Muscle of leg (tissue), 11 donors: ENCODE measurements around the gene KLF3. TPM values are rescaled to one million over a fixed set of nuclear protein-coding genes. Genes with fewer than 3 reads are reported as not detected.
A peak's percentile ranks its signal among the peaks of the same experiment; 100 is the strongest.

Source experiments
- DNase-seq: peaks from one replicate; pipeline ENCODE4 v3.0.0; 2013
- H3K27ac ChIP-seq: one replicate; pipeline ENCODE4 v1.5.1; 2013; ENCODE audit warnings: mild to moderate bottlenecking, low read length, control low read depth
- H3K27me3 ChIP-seq: one replicate; pipeline ENCODE4 v1.6.1; 2013; ENCODE audit warnings: low read length; ENCODE audit not compliant: control insufficient read depth, insufficient read depth
- H3K36me3 ChIP-seq: one replicate; pipeline ENCODE4 v1.6.1; 2013; ENCODE audit warnings: low read length; ENCODE audit not compliant: control insufficient read depth, insufficient read depth
- H3K4me1 ChIP-seq: one replicate; pipeline ENCODE4 v1.6.1; 2013; ENCODE audit warnings: low read length; ENCODE audit not compliant: control insufficient read depth, insufficient read depth
- H3K4me3 ChIP-seq: one replicate; pipeline ENCODE4 v1.5.1; 2013; ENCODE audit warnings: low read length, control low read depth
- H3K9me3 ChIP-seq: replicated peaks from 2 replicates; pipeline ENCODE4 v1.6.1; 2013; ENCODE audit warnings: low read depth, low read length; ENCODE audit not compliant: control insufficient read depth
- WGBS: methylation state at CpG from one replicate; pipeline ENCODE4 v1.1.5; 2013; ENCODE audit warnings: missing lambda C conversion rate; ENCODE audit not compliant: insufficient coverage; 5-methylcytosine and 5-hydroxymethylcytosine counted together
- polyA plus RNA-seq, 8 donors: library from polyadenylated mRNA; unstranded; fragments of 120-200 nt; gene quantifications; one replicate each; pipeline versions ENCODE4 v1.2.1 to v1.2.3, GENCODE V29; 2013; ENCODE audit warnings: inconsistent platforms in 1 of 8, low replicate concordance in 1 of 8; ENCODE audit not compliant: insufficient read length in 8 of 8, insufficient read depth in 1 of 8
- total RNA-seq: library from RNA; stranded (reverse); fragments of 120-200 nt; gene quantifications from one replicate; pipeline ENCODE4 v1.2.4, GENCODE V29; 2013

KLF3 gene
- total and polyA plus RNA-seq, 9 donors, result 18.5 to 43.2 (median 32.4) TPM

DNA sequence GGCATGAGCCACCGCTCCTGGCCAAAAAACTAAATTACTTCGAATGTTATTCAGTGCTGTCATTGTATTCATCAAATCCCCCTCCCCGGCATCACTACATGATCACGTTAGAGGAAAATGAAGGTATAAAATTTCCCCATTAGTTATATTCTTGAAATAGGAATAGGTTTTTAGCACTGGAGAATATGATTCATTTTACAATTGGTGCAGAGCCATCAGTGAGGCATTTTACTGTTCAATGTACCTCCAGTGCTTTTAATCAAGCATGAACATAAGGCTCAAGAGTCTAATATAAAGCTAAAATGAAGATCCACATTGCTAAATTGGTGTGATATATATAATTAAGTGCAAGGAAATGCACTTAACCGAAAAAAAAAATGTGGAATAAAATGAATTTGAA lies 18.3 kb downstream of the KLF3 start:
- no CpG with 5 or more reads among the region's 5 CpGs for WGBS
- H3K9me3 ChIP-seq, result no peaks in the 10 kb centered on the region
- H3K4me3 ChIP-seq, result no peak overlapping the region
- peak overlapping the region; percentile 95 for H3K27ac ChIP-seq
- peaks cover 28% of the 10 kb centered on the region for H3K36me3 ChIP-seq
- H3K4me1 ChIP-seq, result peaks cover 28% of the 10 kb centered on the region
- DNase-seq, result peak; percentile 75
- H3K27me3 ChIP-seq, result no peaks in the 10 kb centered on the region

DNA sequence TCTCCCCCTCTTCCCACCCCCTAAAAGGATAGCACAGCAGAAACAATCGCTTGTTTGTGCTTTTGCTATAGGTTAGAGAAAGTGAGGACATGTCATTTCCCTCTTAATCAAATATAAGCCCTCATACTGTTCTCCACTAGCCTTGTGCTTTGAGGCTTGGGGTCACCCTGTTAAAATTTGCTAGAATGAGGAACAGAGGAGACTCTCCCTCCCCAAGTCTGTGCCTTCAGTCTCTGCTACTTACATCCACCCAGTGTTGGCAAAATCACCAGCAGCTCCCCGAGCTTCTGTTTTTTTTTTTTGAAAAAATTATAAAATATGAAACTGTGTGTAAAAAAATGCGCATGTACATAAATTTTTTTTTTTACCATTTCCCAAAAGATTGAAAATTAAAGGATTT lies 19.3 kb downstream of the KLF3 start:
- no peak for DNase-seq
- H3K27me3 ChIP-seq, result no peaks in the 10 kb centered on the region
- peak overlapping the region; percentile 95 for H3K27ac ChIP-seq
- no CpG with 5 or more reads among the region's 3 CpGs for WGBS
- no peak overlapping the region for H3K4me3 ChIP-seq
- H3K9me3 ChIP-seq, result no peaks in the 10 kb centered on the region
- peaks cover 33% of the 10 kb centered on the region for H3K36me3 ChIP-seq
- H3K4me1 ChIP-seq, result peaks cover 21% of the 10 kb centered on the region

DNA sequence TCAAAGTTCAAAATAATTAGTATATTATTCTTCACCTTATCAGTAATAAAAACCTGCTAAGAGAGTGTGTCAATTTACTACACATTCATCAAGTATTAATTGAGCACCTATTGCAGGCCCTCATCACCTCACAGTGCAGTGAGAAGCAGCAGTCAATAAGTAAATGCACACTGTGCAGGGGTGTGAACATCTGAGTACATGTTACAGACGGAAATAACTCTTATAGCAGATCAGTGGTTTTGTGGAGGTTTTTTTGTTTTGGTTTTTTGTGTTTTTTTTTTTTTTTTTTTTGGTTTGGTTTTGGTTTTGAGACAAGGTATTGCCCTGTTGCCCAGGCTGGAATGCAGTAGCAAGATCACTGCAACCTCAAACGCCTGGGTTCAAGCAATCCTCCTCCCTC lies 20.3 kb downstream of the KLF3 start:
- no peak for DNase-seq
- WGBS, result 100% methylated on average over 1 of the region's 2 CpGs
- peaks cover 41% of the 10 kb centered on the region for H3K36me3 ChIP-seq
- H3K9me3 ChIP-seq, result no peaks in the 10 kb centered on the region
- no peaks in the 10 kb centered on the region for H3K27me3 ChIP-seq
- H3K27ac ChIP-seq, result no peak overlapping the region
- no peak overlapping the region for H3K4me3 ChIP-seq
- H3K4me1 ChIP-seq, result peaks cover 21% of the 10 kb centered on the region

DNA sequence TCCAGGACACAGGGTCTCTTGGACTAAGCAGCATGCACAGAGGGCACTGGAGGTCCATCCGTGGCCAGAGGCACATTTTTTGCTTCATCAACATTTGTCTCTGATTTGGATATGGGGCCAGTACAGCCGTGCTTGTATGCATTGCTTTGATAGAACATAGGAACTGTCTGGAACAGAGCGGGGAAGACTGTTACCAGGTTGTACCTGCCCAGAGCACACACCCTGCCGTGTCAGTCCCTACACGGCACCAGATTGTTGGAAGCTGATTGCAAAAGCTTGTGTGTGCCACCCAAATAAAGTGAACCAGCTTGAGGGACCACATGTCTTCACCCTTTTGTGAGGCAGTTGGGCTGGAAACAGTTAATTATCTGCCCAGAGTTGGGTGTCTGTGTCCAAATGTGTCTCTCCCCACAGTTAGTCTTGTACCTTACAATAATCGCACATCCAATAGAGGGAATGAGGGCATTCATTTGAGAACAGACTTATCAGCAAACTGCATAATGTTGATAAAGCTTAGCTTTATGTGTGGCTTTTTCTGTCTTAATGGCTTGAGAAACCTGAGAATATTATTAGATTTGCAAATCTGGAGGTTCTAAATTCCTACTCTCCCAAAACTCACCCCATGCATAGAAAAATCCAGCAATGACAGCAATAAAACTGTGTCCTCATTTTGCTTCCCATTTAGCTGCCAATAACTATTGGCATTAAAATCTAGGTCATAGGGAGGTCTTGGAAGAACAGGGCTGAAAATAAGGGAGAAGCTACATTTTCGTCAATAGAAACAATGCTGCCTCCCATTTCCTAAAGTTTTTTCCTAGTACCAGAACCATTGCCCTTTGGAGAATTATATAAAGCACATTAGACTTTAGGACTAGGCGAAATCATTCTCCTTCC lies 21.2 kb downstream of the KLF3 start:
- H3K36me3 ChIP-seq, result peaks cover 48% of the 10 kb centered on the region
- H3K27me3 ChIP-seq, result no peaks in the 10 kb centered on the region
- peak overlapping the region; percentile 5 for H3K27ac ChIP-seq
- H3K9me3 ChIP-seq, result no peaks in the 10 kb centered on the region
- 82% methylated on average over 5 of the region's 8 CpGs for WGBS
- peaks cover 19% of the 10 kb centered on the region for H3K4me1 ChIP-seq
- H3K4me3 ChIP-seq, result no peak overlapping the region
- peak; percentile 92 for DNase-seq

DNA sequence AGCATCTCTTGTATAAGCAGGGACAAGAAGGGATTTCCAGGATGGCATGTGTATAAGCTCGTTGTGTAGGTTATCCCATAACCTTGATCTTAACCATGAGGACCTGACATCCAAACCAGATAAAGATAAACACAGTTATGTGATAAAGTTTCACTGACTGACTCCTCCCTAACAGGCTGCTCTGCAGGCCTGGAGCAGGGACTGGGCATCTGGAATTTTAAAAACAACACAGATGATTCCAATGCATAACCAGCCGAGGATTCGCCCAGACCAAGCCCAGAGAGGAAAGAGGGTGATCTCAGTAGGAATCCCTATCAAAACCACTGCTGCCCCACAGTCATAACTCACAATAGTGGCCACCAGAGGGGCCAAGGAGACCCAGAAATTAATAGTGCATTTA lies 22.7 kb downstream of the KLF3 start:
- DNase-seq, result no peak
- no CpG with 5 or more reads among the region's 3 CpGs for WGBS
- H3K36me3 ChIP-seq, result peaks cover 52% of the 10 kb centered on the region
- H3K27ac ChIP-seq, result no peak overlapping the region
- no peaks in the 10 kb centered on the region for H3K27me3 ChIP-seq
- H3K4me1 ChIP-seq, result peaks cover 11% of the 10 kb centered on the region
- H3K4me3 ChIP-seq, result no peak overlapping the region
- no peaks in the 10 kb centered on the region for H3K9me3 ChIP-seq

DNA sequence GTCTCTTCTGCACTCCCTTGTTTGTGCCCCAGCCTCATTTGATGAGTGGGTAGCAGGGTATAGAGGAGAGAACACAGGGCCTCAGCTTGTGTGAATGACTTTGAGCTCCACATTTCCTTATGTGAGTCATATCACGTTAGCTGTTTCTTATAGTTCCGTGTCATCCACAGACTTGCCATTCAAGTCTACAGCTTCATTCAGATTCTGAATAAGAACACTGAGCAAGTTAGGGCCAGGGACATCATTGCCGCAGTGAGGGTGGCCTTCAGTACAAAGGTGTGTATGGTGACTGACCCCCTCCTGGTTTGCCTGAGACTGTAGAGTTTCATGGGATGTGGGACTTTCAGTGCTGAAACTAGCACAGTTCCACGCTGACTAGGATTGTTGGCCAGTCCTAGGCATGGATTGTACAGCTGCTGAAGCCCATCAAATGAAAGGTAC lies 23.6 kb downstream of the KLF3 start:
- Histone ChIP-seq H3K36me3 (peaks cover 53% of the 10 kb centered on the region), H3K4me1 (peaks cover 10% of the 10 kb centered on the region), H3K27ac (no peak overlapping the region), H3K9me3 (no peaks in the 10 kb centered on the region), H3K4me3 (no peak overlapping the region), H3K27me3 (no peaks in the 10 kb centered on the region)
- no peak for DNase-seq
- WGBS, result no CpG with 5 or more reads among the region's 4 CpGs

DNA sequence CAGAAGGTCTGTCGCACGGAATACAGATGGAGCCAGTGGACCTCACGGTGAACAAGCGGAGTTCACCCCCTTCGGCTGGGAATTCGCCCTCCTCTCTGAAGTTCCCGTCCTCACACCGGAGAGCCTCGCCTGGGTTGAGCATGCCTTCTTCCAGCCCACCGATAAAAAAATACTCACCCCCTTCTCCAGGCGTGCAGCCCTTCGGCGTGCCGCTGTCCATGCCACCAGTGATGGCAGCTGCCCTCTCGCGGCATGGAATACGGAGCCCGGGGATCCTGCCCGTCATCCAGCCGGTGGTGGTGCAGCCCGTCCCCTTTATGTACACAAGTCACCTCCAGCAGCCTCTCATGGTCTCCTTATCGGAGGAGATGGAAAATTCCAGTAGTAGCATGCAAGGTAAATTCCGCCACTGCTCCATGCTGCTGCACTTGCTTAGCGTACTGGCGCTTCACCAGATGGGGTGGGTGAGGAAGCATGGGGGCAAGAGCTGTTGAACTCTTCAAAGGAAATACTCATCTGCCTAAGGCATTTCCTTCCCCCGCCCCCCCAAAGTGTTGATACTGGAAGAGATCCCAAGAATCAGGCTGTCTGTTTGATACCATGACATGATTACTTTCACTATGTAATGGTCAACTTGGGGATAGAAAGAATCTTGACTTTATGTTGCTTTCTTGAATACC lies 24.8 kb downstream of the KLF3 start:
- no peak overlapping the region for H3K27ac ChIP-seq
- no peaks in the 10 kb centered on the region for H3K9me3 ChIP-seq
- 95% methylated on average over 18 of the region's 26 CpGs for WGBS
- H3K36me3 ChIP-seq, result peaks cover 51% of the 10 kb centered on the region
- DNase-seq, result no peak
- H3K27me3 ChIP-seq, result no peaks in the 10 kb centered on the region
- H3K4me1 ChIP-seq, result peaks cover 10% of the 10 kb centered on the region
- H3K4me3 ChIP-seq, result no peak overlapping the region

DNA sequence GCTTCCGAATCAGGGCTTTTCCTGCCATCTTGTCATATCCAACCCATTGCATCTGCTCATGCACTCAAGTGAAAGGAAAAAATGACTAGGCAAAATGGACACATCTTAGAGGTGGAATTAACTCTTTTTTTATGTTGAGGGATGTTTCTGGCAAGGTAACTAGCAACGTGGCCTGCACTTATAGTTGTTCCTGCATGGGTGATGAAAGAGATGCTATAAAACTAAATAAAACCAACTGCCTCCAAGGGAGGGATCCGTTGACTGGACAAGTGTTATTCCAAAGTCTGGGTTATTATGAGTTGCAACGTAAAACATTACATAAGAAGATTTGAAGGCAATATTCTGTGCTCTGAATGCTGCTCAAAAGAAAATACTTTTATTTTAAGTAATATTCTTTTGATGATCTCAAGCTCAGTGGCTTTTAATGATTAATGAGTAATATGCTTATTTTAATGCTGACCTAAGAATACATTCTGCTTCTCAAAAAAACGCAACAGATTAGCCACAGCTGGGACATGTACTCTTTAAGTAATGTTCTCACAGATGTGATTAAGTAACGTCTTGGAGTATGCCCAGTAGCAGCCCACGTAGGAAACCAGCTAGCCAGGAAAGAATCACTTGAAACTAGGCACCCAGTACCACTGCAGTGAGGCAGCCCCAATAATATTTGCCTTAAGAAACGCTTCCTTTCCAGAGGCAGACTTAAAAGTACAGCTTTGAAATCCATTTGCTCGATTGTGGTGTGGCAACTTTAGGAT lies 27.4 kb downstream of the KLF3 start:
- Histone ChIP-seq H3K4me1 (no peaks in the 10 kb centered on the region), H3K27ac (no peak overlapping the region), H3K9me3 (no peaks in the 10 kb centered on the region), H3K4me3 (no peak overlapping the region), H3K27me3 (no peaks in the 10 kb centered on the region), H3K36me3 (peaks cover 61% of the 10 kb centered on the region)
- peak; percentile 61 for DNase-seq
- WGBS, result no CpG with 5 or more reads among the region's 9 CpGs

DNA sequence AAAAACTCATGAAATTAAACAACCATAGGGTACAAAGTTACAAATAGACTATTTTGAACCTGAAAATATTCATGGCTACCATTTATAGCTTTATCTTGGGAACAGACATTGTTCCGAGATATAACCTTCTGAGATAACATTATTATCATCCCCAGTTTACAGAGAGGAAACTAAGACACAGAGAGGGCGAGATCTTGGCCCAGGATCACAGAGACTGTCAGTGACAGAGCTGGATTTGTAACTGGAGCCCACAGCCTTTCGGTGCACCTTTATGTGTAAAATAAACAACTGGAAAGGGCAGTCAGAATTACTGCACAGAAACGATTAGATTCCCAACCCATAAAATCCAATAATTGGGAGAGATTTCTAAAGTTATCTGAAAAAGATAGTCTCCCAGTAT lies 28.4 kb downstream of the KLF3 start:
- no CpG with 5 or more reads among the region's 4 CpGs for WGBS
- Histone ChIP-seq H3K36me3 (peaks cover 61% of the 10 kb centered on the region), H3K9me3 (no peaks in the 10 kb centered on the region), H3K4me3 (no peak overlapping the region), H3K4me1 (no peaks in the 10 kb centered on the region), H3K27ac (no peak overlapping the region), H3K27me3 (no peaks in the 10 kb centered on the region)
- DNase-seq, result no peak

DNA sequence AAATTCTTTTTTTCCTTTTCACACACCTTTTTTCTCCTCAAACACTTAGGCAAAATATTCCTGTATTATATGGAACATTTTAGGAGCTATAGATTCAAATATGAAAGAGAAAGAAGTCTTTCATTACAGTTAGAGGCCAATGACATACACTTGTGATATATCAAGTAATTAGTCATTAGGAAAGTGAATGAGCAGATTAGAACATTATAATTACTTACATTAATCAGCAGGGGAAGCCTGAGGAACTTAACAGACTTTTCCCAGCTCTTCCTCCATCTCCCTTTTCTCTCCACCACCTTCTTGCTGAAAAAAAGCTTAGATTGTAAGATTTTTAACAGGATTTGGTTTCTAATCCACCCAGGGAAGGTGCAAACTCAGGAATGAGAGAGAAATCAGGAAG lies 29.6 kb downstream of the KLF3 start:
- no peaks in the 10 kb centered on the region for H3K4me1 ChIP-seq
- H3K4me3 ChIP-seq, result no peak overlapping the region
- no peak overlapping the region for H3K27ac ChIP-seq
- H3K36me3 ChIP-seq, result peaks cover 58% of the 10 kb centered on the region
- H3K9me3 ChIP-seq, result no peaks in the 10 kb centered on the region
- DNase-seq, result no peak
- H3K27me3 ChIP-seq, result no peaks in the 10 kb centered on the region
